OCI-LY7 (cell line): ENCODE results near the gene HAPLN2. TPM values are rescaled to one million over a fixed set of nuclear protein-coding genes. Genes with fewer than 3 reads are reported as not detected.

Source experiments
- BruUV-seq: library from RNA; stranded (reverse); fragments of 400-500 nt; replicated peaks from 2 replicates; lab custom pipeline; 2021; lab: Mats Ljungman, UMichigan
- CTCF ChIA-PET: fragments of 300-600 bp; sonication (Branson Sonifier 250); formaldehyde crosslinking; loops from one replicate; lab custom pipeline; 2022; ENCODE audit warnings: antibody characterized with exemption; ENCODE audit not compliant: unreplicated experiment; lab: Charles Lee
- POLR2A ChIA-PET: fragments of 300-600 bp; sonication (Branson Sonifier 250); formaldehyde crosslinking; loops from one replicate; lab custom pipeline; 2022; ENCODE audit warnings: antibody characterized with exemption; lab: Charles Lee
- DNase-seq: peaks from one replicate; pipeline ENCODE4 v3.0.0-alpha.2; 2015; ENCODE audit warnings: low spot score
- H2AFZ ChIP-seq: fragments of 200-600 bp; sonication (generic), shearing (Covaris generic); 2 replicates; pipeline ENCODE4 v1.6.1; 2014; ENCODE audit warnings: mild to moderate bottlenecking, antibody characterized with exemption, low read length, moderate library complexity
- H3K27ac ChIP-seq: fragments of 200-600 bp; sonication (generic); 2 replicates; pipeline ENCODE4 v1.5.1; 2014; ENCODE audit warnings: mixed run types, low read depth, mild to moderate bottlenecking, moderate library complexity, low read length, inconsistent platforms; ENCODE audit not compliant: poor library complexity, severe bottlenecking
- H3K36me3 ChIP-seq: fragments of 200-600 bp; sonication (generic); 2 replicates; pipeline ENCODE4 v1.6.1; 2014; ENCODE audit warnings: mild to moderate bottlenecking, antibody characterized with exemption, low read length, moderate library complexity, mixed read lengths; ENCODE audit not compliant: insufficient read depth
- H3K4me1 ChIP-seq: fragments of 200-600 bp; sonication (generic); 2 replicates; pipeline ENCODE4 v1.5.1; 2014; ENCODE audit warnings: mild to moderate bottlenecking, low read length; ENCODE audit not compliant: insufficient read depth, poor library complexity, severe bottlenecking
- H3K4me2 ChIP-seq: fragments of 200-600 bp; sonication (generic); 2 replicates; pipeline ENCODE4 v1.6.1; 2014; ENCODE audit warnings: mild to moderate bottlenecking, low read length
- H3K4me3 ChIP-seq: fragments of 200-600 bp; sonication (generic); 2 replicates; pipeline ENCODE4 v1.5.1; 2014; ENCODE audit warnings: mild to moderate bottlenecking, low read depth, low read length; ENCODE audit not compliant: poor library complexity, severe bottlenecking
- H3K79me2 ChIP-seq: fragments of 200-600 bp; sonication (generic); 2 replicates; pipeline ENCODE4 v1.6.1; 2016; ENCODE audit warnings: low read depth, mild to moderate bottlenecking, low read length, moderate library complexity, mixed read lengths; ENCODE audit not compliant: insufficient read depth
- H3K9me2 ChIP-seq: fragments of 200-600 bp; sonication (generic); 2 replicates; pipeline ENCODE4 v1.6.1; 2016; ENCODE audit warnings: mild to moderate bottlenecking, low read length, mixed read lengths; ENCODE audit not compliant: insufficient read depth
- H3K9me3 ChIP-seq: fragments of 200-600 bp; sonication (generic); 2 replicates; pipeline ENCODE4 v1.6.1; 2014; ENCODE audit warnings: mild to moderate bottlenecking, mixed run types, low read length, mixed read lengths
- H4K20me1 ChIP-seq: fragments of 200-600 bp; sonication (generic); 2 replicates; pipeline ENCODE4 v1.6.1; 2014; ENCODE audit warnings: mild to moderate bottlenecking, antibody characterized with exemption, low read length, moderate library complexity, mixed read lengths; ENCODE audit not compliant: insufficient read depth
- EZH2phosphoT487 ChIP-seq: fragments of 200-600 bp; sonication (generic); IDR thresholded peaks from 2 replicates; pipeline ENCODE4 v1.6.1; 2018; ENCODE audit warnings: low read depth, borderline replicate concordance, mild to moderate bottlenecking, mixed run types, antibody characterized with exemption, low read length, moderate library complexity, mixed read lengths
- intact Hi-C: fragments of 100-400 bp; cut with micrococcal nuclease; formaldehyde crosslinking; loops from one replicate; pipeline ENCODE4 v1.10.0; 2022; ENCODE audit not compliant: unreplicated experiment
- total RNA-seq, 2 experiments: library from RNA; depleted of rRNA in 1 of 2; stranded (reverse); fragments of >200 nt in 1 of 2; shearing (Covaris generic) in 1 of 2; gene quantifications; 2 replicates each; pipeline ENCODE4 v1.2.3, GENCODE V29; 2014 to 2022
- TF ChIP-seq, protein P1 (sequence below): fragments of 200-600 bp; sonication (generic); conservative IDR thresholded peaks from 2 replicates; pipeline ENCODE4 v1.5.1; 2014; ENCODE audit warnings: mild to moderate bottlenecking, antibody characterized with exemption, low read length, moderate library complexity, mixed read lengths

HAPLN2 gene
- total RNA-seq, 2 experiments from 2014 or later: 0.41 to 1.1 TPM

DNA sequence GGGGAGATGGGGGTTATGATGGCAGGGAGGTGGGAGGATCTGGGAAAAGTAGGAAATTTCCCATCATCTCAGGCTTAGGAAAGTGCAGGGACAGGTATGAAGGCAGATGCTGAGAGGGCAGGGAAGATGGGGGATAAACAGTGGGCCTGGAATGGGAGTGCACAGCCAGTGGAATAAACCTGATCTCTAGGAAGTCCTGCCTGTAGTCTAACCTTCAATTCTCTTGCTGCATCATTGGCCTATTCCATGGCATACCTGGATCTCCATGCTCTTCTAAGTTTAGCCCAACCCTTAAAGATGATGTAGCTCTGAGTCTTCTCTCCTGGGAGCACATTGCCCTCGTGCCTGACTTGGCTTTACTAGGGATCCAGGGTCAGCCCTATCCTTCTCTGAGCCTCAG is 25.4 kb downstream of the HAPLN2 start:
- Histone ChIP-seq H3K9me3 (no peaks in the 10 kb centered on the region), H3K36me3 (no peaks in the 10 kb centered on the region), H3K79me2 (no peaks in the 10 kb centered on the region), H2AFZ (no peak overlapping the region), H3K27ac (no peak overlapping the region), H4K20me1 (no peaks in the 10 kb centered on the region), H3K4me2 (no peak overlapping the region), H3K9me2 (no peaks in the 10 kb centered on the region), H3K4me1 (no peaks in the 10 kb centered on the region), H3K4me3 (no peak overlapping the region)
- POLR2A ChIA-PET: interaction anchor here (1.2 kb wide), 1 partner anchor 17 kb away, joined by 8 read pairs; no protein-coding TSS in a partner anchor
- CTCF ChIA-PET: no interaction called here
- no TSS peak for BruUV-seq
- no peak for DNase-seq
- TF ChIP-seq, protein P1, sequence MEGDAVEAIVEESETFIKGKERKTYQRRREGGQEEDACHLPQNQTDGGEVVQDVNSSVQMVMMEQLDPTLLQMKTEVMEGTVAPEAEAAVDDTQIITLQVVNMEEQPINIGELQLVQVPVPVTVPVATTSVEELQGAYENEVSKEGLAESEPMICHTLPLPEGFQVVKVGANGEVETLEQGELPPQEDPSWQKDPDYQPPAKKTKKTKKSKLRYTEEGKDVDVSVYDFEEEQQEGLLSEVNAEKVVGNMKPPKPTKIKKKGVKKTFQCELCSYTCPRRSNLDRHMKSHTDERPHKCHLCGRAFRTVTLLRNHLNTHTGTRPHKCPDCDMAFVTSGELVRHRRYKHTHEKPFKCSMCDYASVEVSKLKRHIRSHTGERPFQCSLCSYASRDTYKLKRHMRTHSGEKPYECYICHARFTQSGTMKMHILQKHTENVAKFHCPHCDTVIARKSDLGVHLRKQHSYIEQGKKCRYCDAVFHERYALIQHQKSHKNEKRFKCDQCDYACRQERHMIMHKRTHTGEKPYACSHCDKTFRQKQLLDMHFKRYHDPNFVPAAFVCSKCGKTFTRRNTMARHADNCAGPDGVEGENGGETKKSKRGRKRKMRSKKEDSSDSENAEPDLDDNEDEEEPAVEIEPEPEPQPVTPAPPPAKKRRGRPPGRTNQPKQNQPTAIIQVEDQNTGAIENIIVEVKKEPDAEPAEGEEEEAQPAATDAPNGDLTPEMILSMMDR: no peak
- TF ChIP-seq EZH2phosphoT487: no peak
- intact Hi-C loops: no loop called here

DNA sequence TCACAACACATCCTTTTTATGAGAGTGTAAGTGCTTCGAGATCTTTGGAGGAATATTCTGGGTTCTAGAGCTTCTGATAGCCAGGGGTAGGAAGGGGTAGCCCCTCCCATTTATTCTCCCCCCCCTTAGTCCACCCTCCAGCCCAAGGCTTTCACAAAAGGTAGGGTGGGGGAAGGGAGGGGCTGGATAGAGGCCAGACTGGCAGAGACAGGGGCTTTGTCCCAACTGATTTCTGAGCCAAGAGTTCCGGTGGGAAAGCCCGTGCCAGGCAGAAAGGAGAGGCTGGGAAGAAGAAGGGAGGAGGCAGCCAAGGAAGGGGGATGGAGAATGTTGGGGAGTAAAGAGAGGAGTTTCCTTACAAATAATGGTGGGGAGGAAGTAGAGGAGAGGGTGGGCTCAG is 25.8 kb downstream of the HAPLN2 start:
- Histone ChIP-seq H3K4me2 (no peak overlapping the region), H3K79me2 (no peaks in the 10 kb centered on the region), H3K9me2 (no peaks in the 10 kb centered on the region), H3K36me3 (no peaks in the 10 kb centered on the region), H3K27ac (no peak overlapping the region), H2AFZ (no peak overlapping the region), H4K20me1 (no peaks in the 10 kb centered on the region), H3K4me1 (no peaks in the 10 kb centered on the region), H3K9me3 (no peaks in the 10 kb centered on the region), H3K4me3 (no peak overlapping the region)
- TF ChIP-seq, protein P1: no peak
- no peak for TF ChIP-seq EZH2phosphoT487
- ChIA-PET POLR2A (interaction anchor here (1.2 kb wide), 1 partner anchor 17 kb away, joined by 8 read pairs; no protein-coding TSS in a partner anchor), CTCF (interaction anchor here (1.3 kb wide), 1 partner anchor 17 kb away, joined by 4 read pairs; no protein-coding TSS in a partner anchor)
- no peak for DNase-seq
- intact Hi-C loops: no loop called here
- BruUV-seq: no TSS peak

DNA sequence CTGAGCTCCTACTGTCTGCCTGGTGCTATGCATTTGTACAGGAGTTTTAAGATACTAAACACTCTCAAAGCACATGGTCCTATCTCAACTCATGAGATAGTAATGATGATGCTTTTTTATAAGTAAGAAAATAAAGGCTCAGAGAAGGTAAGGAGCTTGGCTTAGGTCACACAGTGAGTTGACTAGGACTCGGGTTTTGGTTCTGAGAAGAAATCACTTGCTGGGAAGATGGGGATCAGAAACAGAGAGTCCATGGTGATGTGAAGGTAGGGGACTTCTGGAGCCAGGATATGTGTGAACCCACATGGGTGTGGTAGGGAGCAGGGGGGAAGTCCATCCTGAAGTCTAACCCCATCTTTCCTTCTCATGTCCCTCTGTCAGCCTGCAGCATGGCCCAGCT is 26.5 kb downstream of the HAPLN2 start:
- ChIA-PET POLR2A (interaction anchor here (1.2 kb wide), 1 partner anchor 18 kb away, joined by 8 read pairs; no protein-coding TSS in a partner anchor), CTCF (interaction anchor here (1.3 kb wide), 1 partner anchor 18 kb away, joined by 4 read pairs; no protein-coding TSS in a partner anchor)
- Histone ChIP-seq H3K4me3 (no peak overlapping the region), H4K20me1 (no peaks in the 10 kb centered on the region), H3K9me3 (no peaks in the 10 kb centered on the region), H3K4me1 (no peaks in the 10 kb centered on the region), H3K79me2 (no peaks in the 10 kb centered on the region), H3K27ac (no peak overlapping the region), H3K9me2 (no peaks in the 10 kb centered on the region), H3K36me3 (no peaks in the 10 kb centered on the region), H3K4me2 (no peak overlapping the region), H2AFZ (no peak overlapping the region)
- intact Hi-C loops: no loop called here
- no TSS peak for BruUV-seq
- no peak for TF ChIP-seq EZH2phosphoT487
- TF ChIP-seq, protein P1: no peak
- no peak for DNase-seq
